ENCODE measurements around the gene ACOT12.

- TF ChIP-seq CTCF (optimal IDR thresholded peaks at IDR 0.05 in 1 of 3, IDR thresholded peaks at IDR 0.05 in 1 of 3, conservative IDR thresholded peaks at IDR 0.05 in 1 of 3; ENCODE audit: extremely low read depth in 1 of 3, insufficient read depth in 2 of 3, low read length in 3 of 3) (no peak), EZH2 (IDR thresholded peaks at IDR 0.05; ENCODE audit: low read length) (no peak)
Observed at GRCh38 chr5:81310402-81311063, 83.4 kb downstream of the ACOT12 start.

Data from keratinocyte (primary cell).